ENCODE data around the gene PRXL2B.
"Not testable (repeated sequence)": the region's sequence is repeated elsewhere in the genome, so short reads cannot be mapped to it uniquely, and the experiment has no call there.

The PRXL2B gene

DNA sequence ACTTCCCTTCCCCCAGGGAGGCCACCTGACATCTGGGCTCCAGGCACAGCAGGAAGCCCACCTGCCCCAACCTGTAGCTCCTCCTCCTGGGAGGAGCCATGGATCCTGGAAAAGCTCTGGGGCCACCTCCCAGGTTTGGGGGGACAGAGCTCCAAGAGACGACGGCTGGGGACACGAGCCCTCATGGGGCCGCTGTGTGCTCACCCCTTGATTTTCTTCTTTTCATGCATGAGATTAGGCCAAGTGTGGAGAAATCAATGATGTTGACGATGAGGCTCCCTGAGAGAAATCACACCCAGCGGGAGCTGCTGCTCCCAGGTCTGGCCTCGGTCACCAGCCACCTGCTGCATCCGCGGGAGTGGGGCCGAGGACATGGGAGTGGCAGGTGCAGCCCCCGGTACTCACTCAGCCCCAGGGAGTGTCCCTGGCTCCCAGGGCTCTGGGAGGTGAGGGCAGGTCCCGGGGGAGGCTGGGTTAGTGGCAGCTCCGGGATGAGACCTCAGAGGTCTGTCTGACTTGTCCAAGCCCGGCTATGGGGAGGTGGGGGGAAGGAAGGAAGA lies 21.7 kb upstream of the PRXL2B start:
- DNase-seq = no peak

DNA sequence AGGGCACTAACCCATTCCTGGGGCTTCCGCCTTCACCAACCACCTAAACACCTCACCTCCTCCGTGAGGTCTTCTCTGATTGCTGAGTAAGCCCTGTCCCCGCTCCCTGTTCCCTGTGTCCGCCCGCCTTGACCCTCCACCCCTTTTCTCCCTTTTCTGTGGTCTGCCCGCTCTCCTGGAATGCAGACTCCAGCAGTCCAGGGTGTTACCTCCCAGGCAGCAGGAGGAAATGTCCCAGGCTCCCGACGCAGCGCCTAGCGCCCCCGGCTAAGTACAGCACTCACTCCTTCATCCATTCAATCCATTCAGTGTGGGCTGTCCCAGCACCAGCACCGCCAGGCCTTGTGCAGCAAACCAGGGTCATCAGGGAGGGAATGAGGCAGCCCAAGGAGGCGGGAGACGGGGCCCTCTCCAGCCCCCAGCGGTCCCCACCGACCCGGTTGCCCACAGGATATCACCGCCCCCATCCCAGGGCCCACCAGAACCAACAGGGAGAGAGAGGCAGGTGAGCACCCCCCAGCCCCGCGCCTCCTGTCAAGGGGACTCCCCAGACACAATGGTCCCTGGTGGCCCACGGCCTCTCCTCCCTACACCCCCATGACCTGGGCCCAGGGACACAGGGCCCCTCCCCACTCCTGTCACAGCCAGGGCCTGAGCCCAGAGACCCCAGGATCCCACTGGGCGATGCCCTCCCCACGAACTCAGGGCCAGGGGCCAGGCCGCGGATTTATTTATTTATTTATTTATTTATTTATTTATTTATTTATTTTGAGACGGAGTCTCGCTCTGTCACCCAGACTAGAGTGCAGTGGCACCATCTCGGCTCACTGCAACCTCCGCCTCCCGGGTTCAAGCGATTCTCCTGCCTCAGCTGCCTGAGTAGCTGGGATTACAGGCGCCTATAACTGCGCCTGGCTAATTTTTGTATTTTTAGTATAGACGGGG lies 20.2 kb upstream of the PRXL2B start:
- no peak for DNase-seq

DNA sequence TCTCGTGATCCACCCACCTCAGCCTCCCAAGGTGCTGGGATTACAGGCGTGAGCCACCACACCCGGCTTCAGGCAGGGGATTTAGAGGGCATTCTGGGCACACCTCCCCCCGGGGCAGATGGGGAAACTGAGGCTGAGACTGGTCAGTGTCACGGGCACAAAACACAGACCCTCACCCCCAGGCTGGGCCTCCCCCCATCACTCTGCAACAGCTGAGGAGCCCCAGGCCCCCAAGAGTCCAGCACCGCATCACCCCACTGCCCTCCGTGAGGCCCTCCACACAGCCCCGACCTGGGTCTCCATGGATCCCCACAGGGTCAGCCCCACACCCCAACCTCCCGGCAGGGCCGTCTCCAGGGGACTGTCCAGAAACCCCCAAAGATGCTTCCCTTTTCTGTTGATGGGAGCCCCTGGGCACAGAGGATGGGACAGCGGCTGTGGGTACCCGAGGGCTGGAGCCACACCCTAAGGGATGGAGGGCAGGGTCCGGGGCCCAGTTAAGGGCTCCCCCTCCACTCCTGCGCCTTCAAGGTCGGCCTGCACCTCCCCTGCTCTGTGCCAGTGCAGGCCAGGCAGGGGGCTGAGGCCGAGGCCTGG lies 19.4 kb upstream of the PRXL2B start:
- DNase-seq = no peak

DNA sequence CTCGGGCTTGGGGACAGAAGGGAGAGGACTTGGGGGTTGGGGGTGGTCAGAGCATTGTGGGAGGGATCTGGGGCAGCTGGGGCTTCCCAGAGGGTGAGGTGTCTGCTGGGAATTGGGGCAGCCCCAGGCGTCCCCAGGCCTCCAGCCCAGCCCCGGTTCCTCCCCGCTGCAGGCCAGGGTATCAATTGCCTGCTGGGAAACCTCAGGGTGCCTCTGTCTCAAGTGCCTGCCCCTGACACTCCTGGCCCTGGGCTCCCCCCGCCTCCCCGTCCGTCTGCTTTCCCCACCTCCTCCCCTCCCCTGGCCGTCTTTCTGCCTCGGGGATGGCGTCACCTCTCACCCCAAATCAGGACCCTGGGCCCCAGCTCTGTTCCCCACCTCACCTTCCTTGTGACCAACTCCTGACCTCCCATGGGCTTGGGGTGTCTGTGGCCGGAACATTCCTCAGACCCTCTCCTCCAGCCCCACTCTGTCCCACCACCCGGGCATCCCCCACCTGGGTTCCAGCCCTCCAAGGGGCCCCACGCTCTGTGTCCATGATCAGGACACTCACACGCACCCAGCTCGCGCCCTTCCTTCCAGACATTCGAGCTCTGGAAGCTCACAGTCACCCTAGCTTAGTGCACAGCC lies 18.3 kb upstream of the PRXL2B start:
- not testable (repeated sequence) for DNase-seq

DNA sequence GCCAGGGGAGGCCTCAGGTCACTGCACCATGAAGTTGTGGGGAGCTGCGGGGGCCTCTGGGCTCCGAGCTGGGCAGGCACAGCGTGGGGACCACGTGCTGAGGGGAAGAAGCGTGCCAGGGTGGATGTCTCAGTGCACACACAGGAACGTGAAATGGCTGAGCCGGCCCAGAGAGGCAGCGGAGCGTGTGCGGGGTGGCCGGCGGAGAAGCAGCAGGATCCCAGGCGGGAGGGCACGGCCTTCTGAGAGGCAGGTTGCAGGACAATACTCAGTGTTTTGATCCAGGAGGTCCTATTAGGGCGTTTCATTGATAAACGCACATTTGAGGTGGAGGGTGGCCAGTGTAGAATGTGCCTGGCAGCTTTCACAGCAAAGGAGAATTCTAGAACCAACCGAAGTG lies 17.5 kb upstream of the PRXL2B start:
- no peak for DNase-seq

DNA sequence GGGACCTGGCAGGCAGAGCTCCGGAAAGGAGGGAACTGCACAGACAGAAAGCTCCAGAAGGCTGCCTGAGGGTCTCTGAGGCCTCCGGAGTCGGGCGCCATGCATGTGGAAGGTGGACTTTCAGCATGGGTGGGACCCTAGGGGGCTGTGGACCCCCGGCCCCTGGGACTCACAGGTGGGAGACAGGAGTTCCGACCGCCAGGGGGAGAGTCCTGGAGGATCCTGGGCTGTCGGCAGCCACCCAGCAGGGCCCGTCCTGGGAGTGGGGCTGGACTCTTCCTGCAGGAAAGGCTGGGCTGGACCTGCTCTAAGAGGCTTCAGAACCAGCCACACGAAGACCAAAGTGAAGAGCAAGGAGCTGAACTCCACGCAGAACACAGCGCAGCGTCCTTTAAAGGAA lies 16.9 kb upstream of the PRXL2B start:
- not testable (repeated sequence) for DNase-seq

DNA sequence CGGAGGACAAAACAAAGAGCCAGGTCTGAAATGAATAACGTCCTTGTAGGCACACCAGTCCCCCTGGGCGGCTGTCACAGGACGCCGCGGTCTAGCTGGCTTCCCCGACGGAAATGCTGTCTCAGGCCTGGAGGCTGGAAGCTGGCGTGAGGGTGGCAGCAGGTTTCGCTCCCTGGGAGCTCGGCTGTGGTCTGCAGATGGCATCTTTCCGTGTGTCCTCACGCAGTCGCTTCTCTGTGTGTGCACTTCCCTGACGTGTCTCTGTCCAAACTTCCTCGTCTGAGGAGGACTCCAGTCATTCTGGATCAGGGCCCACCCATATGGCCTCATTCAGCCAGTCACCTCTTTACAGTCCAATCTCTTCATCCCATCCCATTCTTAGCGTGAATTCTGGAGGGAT lies 16.2 kb upstream of the PRXL2B start:
- no peak for DNase-seq

DNA sequence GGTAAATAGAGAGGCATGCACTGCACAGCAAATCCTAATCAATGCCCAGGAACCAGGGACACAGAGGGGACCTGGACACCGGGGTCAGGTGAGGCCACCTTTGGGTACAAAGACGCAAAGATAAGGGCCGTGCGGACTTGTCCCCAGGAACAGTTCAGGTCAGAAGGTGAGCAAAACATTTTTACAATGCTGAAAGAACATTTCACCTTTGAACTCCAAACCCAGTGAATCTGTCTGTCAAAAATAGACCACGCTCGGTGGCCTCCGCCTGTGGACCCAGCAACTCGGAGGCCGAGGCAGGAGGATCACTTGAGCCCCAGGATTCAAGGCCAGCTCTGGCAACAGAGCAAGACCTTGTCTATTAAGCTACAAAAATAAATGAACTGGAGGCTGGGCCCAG lies 15.2 kb upstream of the PRXL2B start:
- DNase-seq = no peak

DNA sequence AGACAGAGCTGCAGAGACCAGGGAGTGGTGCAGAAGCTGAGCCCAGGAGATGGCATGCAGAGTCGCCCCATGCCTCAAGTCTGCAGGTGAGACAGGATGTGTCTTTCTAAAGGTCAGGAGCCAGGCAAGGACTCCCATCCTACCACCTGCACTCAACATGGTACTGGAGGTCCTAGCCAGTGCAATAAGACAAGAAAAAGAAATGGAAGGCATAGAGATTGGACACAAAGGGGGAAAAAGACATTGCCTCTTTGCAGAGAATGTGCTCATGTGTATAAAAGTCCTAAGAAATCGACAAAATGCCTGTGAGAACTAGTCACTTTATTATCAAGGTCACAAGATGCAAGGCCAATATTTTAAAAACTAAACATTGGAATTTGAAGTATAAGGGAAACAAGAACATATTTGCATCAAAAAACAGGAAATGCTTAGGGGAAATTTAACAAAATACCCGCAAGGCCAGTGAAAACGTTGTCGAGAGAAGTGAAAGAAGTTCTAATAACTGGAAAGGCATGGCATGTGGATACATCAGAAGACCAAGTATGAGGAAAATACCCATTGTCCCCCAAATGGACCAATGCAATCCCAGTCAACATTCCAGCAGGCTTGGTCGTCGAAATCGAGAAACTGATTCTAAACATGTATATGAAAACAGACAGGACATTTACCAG lies 13.2 kb upstream of the PRXL2B start:
- DNase-seq = no peak

DNA sequence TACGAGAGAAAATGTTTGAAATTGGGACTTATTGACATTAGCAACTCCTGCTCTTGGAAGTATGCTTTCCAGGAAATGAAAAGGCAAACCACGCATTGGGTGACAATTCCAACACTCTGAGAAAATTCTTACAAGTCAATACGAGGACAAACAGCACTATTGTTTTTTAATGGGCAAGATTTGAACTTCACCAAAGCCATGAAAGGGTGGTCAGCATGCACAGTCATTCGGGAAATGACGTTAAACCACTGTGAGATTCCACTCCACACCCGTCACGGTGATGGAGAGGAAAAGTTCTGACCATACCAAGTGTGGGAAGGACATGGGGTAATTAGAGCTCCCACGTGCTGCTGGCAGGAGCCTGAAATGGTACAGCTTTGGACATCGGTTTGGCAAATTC lies 12.2 kb upstream of the PRXL2B start:
- no peak for DNase-seq

DNA sequence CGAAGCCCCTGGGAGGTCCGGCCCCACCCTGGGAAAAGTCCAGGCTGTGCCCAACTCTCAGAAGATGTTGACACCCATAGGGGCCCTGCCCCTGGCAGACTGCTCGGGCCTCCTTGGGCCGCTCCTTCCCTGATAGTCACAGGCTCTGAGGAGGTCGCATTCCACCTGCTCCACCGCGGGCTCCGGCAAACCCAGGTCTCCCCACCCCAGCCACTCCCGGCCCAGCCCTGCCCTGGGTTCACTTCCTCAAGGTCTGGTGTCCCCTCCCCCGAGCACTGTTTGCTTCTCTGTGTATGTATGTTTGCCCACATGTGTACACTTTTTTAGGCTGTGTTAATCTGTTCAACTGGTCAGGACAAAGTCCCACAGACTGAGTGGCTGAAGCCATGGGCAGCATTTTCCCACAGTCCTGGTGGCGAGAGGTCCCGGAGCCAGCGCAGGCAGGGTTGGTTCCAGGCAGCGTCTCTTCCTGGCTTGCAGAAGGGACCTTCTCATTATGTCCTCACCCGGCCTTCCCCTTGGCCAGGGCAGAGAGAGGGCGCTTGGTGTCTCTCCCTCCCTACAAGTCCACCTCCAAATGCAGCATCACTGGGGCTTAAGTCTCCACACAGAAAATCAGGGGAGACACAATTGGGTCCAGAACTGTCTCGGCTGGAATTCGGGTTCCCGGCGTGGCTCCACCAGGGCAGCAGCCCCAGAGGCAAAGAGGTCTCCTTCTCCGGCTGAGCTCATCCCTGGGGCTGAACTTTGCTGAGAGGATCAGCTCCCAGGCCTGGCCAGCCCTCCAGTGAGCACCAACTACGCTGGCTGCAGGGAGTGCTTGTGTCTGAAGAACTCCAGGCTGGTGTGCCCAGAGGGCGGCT lies 10.5 kb upstream of the PRXL2B start:
- DNase-seq = no peak

DNA sequence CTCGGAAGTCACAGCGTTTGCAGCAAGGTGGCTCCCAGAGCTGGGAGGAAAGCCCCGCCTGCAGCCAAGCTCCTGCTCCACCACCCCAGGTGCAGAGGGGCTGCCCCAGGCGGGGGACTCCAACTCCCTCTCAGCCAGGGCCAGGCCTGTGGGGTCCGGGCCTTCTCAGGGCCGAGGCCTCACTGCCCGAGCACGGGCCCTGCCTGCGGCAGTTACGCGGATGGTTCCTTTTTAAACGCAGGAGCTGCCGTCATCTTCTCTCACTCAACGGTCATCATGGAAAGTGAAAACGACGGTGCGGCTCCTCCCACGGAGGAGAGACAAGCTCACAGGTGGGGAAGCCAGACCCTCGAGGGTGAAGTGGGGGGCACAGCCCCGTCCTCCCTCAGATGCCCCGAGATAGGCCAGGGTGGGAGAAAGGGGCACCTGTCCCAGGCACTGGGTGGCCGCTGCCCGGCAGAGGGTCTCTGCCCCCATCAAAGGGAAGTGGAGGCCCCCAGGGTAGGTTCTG lies 9.0 kb upstream of the PRXL2B start:
- DNase-seq = peak; percentile 48

DNA sequence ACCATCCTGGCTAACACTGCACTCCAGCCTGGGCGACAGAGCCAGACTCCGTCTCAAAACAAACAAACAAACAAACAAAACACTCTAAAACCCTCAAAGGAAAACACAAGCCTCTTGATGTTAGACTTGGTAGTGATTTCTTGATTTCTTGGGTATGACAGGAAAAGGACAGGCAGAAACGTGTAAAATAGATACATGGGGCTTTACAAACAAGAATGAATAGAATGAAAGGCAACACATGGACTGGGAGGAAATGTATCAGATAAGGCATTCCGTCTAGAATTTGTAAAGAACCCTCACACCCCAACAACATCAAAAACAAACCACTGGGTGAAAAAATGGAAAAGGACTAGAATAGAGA lies 7.8 kb upstream of the PRXL2B start:
- no peak for DNase-seq

DNA sequence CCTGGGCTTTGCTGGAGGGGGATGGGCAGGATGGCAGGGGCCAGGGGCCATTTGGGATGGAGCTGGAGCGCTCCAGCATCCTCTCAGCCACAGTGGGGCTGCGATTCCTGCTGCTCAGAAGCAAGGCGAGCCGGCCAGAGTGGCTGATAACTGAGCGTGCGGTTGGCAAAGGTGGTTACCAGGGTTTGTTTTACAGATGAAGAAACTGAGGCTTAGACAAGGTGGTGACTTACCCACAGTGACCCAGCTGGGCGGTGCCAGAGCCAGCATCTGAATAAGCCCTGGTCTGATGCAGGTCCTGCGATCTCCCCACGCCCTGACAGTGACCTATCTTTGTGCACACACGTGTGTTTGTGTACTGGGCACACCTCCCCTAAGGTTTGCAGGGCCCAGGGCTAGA lies 5.9 kb upstream of the PRXL2B start:
- no peak for DNase-seq

DNA sequence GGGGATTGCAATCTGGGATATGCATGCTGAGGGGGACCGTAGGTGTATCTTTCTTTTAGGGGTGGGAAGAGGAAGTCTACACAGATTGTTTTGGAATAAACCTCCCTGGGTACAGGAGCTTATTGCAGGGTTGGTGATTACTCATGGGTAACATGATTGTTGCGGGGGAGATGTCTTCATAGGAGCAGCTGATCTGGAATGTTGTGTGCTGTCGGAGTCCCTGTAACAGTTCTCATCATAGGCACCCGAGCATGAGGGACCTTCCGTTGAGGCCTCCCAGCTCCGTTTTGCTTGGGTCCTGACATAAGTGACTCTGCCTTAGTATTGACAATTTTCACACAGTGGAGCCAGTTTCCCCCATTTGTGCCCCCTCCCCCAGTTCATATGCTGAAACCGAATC lies 4.2 kb upstream of the PRXL2B start:
- no peak for DNase-seq

DNA sequence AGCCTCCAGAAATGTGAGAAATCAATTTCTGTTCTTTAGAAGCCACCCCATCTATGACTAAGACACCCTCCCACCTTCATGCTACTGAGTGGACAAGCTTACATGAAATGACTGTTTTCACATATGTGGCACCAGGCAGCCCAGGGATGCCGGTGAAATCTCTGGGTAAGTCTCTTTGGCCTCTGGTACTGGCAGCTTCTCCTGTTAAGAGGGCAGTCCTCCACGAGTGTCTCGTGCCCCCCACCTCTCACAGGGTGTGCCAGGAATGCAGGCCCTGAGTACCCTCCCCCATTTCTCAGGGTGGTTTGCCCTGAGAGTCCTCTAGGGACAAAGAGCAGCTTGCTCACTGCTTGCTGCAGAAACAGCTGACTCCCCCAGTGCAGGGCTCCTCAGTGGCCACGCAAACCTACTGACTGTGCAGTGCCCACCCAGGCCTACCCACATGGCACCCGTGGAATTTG lies 3.2 kb upstream of the PRXL2B start:
- DNase-seq = peak; percentile 20

DNA sequence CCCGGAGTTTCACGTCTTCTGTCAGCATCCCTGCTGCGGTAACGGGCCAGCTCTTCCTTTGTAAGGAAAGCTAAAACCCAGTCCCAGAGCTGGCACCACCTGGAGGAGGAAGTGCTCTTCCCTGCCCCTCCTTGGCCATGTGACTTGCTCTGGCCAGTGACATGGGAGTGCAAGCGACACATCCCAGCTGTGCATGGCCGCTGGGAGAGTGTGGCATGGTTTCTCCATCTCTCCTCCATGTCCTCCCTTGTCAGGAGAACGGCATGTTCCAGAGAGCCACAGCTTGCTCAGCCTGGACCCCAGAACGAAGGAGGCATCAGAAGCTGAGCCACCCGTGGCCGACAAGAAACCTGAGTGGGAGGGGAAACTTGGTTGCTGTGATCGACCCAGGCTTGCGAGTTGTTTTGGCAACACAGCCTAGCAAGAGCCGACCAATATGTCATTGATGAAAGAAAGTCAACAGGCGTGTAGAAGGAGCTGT lies 2.7 kb upstream of the PRXL2B start:
- no peak for DNase-seq

DNA sequence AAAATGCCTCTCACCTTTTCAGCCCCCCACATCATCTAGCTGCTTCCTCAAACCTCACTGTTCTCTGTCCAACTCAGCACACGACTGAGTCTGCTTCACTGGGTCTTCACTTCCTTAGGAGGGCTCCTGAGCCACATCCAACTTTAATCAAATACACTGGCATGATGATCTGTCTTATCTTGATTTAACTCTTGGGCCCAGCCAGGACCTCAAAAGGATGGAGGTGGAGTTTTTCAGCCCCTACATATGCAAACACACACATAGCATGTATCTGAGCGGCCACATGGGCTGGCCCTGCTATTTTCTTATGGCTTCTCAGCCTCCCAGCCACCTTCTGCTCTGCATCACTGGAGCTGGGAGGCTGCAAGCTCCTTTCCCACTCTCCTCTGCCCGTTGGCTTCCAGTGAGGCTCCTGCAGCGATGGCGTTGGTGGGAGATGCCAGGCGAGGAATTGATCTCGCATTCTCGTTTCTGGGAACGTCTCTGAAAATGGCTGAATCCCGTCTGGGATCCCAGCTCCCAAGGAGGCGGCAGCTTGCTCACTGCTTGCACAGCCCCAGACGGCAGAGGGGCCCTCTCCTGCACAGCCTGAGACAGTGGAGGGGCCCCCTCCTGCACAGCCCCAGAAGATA lies 1.8 kb upstream of the PRXL2B start:
- DNase-seq = no peak

DNA sequence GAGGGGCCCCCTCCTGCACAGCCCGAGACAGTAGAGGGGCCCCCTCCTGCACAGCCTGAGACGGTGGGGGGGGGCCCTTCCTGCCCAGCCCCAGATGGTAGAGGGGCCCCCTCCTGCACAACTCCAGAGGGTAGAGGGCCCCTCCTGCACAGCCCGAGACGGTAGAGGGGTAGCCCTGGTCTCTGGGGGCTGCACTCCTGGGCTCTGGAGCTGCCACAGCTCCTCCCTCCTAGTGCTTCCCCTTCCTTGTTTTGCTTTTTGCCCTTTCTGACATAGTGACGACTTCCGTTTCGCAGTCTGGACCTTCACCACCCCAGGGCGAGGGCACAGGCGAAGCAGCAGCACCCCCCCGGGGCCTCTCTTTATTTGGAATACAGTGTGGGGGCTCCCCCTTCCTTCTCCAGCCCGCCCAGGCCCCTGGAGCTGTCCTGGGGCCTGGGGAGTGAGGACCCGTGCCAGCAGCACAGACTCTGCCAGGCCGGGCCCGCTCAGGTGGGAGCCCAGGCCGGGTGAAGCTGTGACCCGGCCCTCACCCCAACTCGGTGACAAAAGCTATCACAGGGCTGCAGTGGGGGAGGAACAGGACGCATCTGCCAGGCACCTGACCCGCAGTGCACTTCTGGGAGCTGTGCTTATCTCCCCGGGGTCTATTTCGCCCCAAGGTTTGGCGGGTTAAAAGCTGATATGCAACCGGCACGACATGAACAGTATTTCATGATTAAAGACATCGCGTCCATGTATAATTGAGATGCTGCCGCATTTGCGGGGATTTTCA lies 1.1 kb upstream of the PRXL2B start:
- DNase-seq = peak; percentile 77

All from activated CD4-positive, alpha-beta T cell treated with anti-CD3 and anti-CD28 coated beads, Interleukin-2, amount 50 U/mL, for 16 hours (primary cell).